Neutrophil (primary cell): ENCODE results near the gene C2CD4D.

Experiments used
- H3K27ac ChIP-seq: fragments of 200-600 bp; sonication (generic); 2 replicates; pipeline ENCODE4 v1.5.1; 2016; ENCODE audit warnings: mild to moderate bottlenecking, moderate library complexity
- H3K27me3 ChIP-seq: fragments of 200-600 bp; sonication (generic); 2 replicates; pipeline ENCODE4 v1.6.0; 2016; ENCODE audit warnings: mild to moderate bottlenecking
- H3K36me3 ChIP-seq: fragments of 200-600 bp; sonication (generic); 2 replicates; pipeline ENCODE4 v1.5.1; 2017
- H3K4me1 ChIP-seq, 2 experiments: fragments of 200-600 bp in 1 of 2; sonication (generic) in 1 of 2; 1 replicate in 1 of 2; 2 replicates in 1 of 2; pipeline versions ENCODE4 v1.5.1 to v1.6.1; 2013 to 2016; ENCODE audit warnings: low read depth in 1 of 2, low read length in 1 of 2, mild to moderate bottlenecking in 1 of 2, moderate library complexity in 1 of 2; ENCODE audit not compliant: control insufficient read depth in 1 of 2, insufficient read depth in 1 of 2
- H3K4me3 ChIP-seq, 2 experiments: fragments of 200-600 bp in 1 of 2; sonication (generic) in 1 of 2; 1 replicate in 1 of 2; 2 replicates in 1 of 2; pipeline ENCODE4 v1.5.1; 2013 to 2016; ENCODE audit warnings: low read depth in 1 of 2, low read length in 1 of 2, mild to moderate bottlenecking in 1 of 2, moderate library complexity in 1 of 2
- H3K9me3 ChIP-seq: fragments of 200-600 bp; sonication (generic); 2 replicates; pipeline ENCODE4 v1.5.1; 2016
- CTCF ChIP-seq: fragments of 200-600 bp; sonication (generic); IDR thresholded peaks from 2 replicates; pipeline ENCODE4 v1.5.1; 2016; ENCODE audit warnings: antibody characterized with exemption

The C2CD4D gene

GRCh38 chr1:151835596-151835995, 4.0 kb downstream of the C2CD4D start:
- Histone ChIP-seq H3K4me3 (no peak overlapping the region), H3K27ac (no peak overlapping the region), H3K9me3 (no peaks in the 10 kb centered on the region), H3K4me1 (peaks cover 7 to 20% of the 10 kb centered on the region in 2 experiments), H3K36me3 (no peaks in the 10 kb centered on the region), H3K27me3 (peaks cover 74% of the 10 kb centered on the region)
- no peak for TF ChIP-seq CTCF

- Histone ChIP-seq H3K4me3 (no peak overlapping the region), H3K27me3 (peaks cover 60% of the 10 kb centered on the region), H3K36me3 (no peaks in the 10 kb centered on the region), H3K27ac (no peak overlapping the region), H3K9me3 (no peaks in the 10 kb centered on the region), H3K4me1 (peaks cover 10 to 15% of the 10 kb centered on the region in 2 experiments)
- TF ChIP-seq CTCF: no peak
Measured at GRCh38 chr1:151834239-151834638, 5.4 kb downstream of the C2CD4D start.

- Histone ChIP-seq H3K27me3 (peaks cover 51% of the 10 kb centered on the region), H3K4me1 (peaks cover 10 to 11% of the 10 kb centered on the region in 2 experiments), H3K4me3 (no peak overlapping the region), H3K9me3 (no peaks in the 10 kb centered on the region), H3K36me3 (no peaks in the 10 kb centered on the region), H3K27ac (no peak overlapping the region)
- TF ChIP-seq CTCF: no peak
Measured at GRCh38 chr1:151833172-151833900, 6.3 kb downstream of the C2CD4D start.

GRCh38 chr1:151832318-151832980, 7.2 kb downstream of the C2CD4D start:
- Histone ChIP-seq H3K36me3 (no peaks in the 10 kb centered on the region), H3K27ac (no peak overlapping the region), H3K4me3 (no peak overlapping the region), H3K9me3 (no peaks in the 10 kb centered on the region), H3K27me3 (peaks cover 46% of the 10 kb centered on the region), H3K4me1 (peaks cover 10 to 14% of the 10 kb centered on the region in 2 experiments)
- TF ChIP-seq CTCF: no peak

- Histone ChIP-seq H3K4me3 (no peak within 1 kb of the TSS), H3K4me1 (peaks cover 10 to 14% of the 10 kb centered on the region in 2 experiments), H3K27me3 (peaks cover 37% of the 10 kb centered on the region), H3K9me3 (no peaks in the 10 kb centered on the region), H3K36me3 (no peaks in the 10 kb centered on the region), H3K27ac (no peak within 1 kb of the TSS)
- TF ChIP-seq CTCF: no peak
Measured at GRCh38 chr1:151831605-151832004, 8.0 kb downstream of the C2CD4D start, which contains the start of gene RORC. RORC (minus strand) TSS chr1:151831802; CDS start chr1:151831764, 38 bp downstream.
